ENCODE results near the gene COA1.
"Not testable (repeated sequence)": the region's sequence is repeated elsewhere in the genome, so short reads cannot be mapped to it uniquely, and the experiment has no call there.

COA1 gene

DNA sequence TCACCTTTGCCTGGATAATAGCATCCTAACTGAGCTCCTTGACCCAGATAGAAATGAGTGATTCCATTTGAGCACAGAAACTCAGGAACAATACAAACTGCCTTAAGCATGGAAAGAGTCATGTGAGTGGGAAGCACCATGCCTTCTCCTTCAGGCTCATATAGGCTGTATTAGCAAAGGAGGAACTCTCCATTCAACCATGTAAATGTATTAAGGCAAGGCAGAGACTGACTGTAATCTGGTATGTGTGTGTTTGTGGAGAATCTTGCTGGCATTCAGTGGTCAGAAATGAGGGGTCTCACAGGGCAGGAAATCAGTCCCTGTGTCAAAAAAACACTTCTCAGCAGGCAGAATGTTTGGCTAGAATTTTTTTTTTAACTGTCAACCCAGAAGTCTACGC is 40.2 kb downstream of the COA1 start:
- no peak for DNase-seq (ENCODE audit: low spot score)

DNA sequence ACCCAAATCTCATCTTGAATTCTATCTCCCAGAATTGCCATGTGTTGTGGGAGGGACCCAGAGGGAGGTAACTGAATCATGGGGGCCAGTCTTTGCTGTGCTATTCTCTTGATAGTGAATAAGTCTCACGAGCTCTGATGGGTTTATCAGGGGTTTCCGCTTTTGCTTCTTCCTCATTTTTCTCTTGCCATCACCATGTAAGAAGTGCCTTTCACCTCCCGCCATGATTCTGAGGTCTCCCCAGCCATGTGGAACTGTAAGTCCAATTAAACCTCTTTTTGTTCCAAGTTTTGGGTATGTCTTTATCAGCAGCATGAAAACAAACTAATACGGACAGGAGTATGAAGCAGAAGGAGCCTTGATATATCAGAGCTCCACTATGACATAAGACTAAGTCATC is 41.5 kb downstream of the COA1 start:
- DNase-seq (ENCODE audit: low spot score), result not testable (repeated sequence)

DNA sequence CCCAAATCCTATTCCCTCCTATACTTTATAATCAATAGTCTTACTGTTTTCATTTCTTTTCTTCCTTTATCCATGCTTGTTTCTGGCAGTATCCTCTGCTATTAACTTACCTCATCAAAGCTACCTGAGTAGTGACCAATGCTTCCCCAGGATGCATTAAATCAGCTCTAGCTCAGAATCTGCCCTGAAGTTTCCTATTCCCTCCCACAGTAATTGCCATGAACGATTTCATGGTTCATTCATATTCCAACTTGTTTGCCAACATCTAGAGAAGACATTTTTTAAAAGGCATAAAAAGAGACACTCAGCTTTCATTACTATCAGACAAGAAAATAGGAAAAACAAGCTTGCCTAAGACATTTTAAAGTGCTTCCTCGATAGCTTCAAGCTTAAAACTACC is 42.3 kb downstream of the COA1 start:
- no peak for DNase-seq (ENCODE audit: low spot score)

DNA sequence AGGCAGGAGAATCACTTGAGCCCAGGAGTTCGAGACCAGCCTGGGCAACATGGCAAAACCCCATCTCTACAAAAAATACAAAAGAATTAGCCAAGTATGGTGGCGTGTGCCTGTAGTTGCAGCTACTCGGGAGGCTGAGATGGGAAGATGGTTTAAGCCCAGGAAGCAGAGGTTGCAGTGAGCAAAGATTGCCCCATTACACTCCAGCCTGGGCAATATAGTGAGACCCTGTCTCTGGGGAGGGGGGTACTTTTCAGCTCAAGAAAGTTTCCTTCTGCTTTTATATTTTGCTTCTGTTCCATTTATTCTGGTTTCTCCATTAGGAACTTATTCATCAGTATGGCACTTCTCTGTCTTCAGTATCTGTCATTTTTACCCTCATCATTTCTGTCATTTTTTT is 48.6 kb downstream of the COA1 start:
- DNase-seq (ENCODE audit: low spot score), result no peak

DNA sequence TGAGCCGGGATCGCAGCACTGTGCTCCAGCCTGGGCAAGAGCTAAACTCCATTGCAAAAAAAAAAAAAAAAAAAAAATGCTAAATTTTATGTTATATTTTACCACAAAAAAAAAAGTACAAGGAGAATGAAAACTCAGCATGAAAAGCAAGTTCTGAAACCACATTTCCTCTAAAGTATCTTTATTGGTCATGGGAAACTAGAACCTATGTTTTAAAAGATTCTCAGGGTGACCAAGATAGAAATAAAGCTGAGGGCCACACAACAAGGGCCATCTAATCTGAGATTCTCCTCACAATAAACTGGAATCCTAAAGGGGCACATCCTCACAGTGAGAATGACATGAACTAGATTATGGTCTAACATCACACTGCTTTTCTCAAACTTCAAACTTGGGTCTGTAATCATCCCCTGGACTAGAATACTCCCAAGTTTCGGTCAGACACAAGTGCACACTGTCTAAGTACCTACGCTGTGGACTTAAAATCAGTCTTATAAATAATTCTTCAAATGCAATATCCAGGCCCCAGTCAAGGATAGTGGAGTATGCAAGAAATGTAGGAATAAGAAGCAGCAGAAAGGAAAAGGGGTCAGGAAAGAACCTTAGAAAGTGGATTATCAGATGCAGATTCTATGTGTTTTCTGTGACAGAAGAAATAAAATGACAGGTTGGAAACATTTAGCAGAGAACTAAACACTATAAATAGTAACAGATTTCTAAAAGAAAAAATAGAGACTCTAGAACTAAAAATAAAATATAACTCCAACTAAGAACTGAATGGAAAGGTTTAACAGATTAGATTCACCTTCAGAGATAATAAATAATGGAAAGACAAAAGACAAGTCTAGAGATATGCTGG is 49.9 kb downstream of the COA1 start:
- no peak for DNase-seq (ENCODE audit: low spot score)

GRCh38 chr7:43678315-43678714 is 51.0 kb downstream of the COA1 start:
- no peak for DNase-seq (ENCODE audit: low spot score)

DNA sequence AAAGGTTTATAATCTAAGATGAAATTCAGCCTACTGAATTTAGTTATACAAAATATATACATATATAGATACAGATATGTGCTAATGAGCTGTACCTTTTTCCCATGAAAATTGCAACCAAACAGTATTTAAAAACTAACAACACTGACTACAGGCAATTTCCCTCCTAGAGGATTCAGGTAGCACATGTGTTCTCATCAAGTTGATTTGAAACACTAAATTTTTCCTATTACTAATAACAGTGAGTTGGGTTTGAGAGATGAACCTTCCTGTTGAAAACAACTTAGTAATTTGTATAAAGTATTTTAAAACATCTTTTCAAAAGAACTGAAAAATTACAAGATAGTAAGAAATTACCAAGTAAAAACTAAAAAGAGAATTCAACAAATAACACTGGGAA is 51.5 kb downstream of the COA1 start:
- DNase-seq (ENCODE audit: low spot score), result no peak

DNA sequence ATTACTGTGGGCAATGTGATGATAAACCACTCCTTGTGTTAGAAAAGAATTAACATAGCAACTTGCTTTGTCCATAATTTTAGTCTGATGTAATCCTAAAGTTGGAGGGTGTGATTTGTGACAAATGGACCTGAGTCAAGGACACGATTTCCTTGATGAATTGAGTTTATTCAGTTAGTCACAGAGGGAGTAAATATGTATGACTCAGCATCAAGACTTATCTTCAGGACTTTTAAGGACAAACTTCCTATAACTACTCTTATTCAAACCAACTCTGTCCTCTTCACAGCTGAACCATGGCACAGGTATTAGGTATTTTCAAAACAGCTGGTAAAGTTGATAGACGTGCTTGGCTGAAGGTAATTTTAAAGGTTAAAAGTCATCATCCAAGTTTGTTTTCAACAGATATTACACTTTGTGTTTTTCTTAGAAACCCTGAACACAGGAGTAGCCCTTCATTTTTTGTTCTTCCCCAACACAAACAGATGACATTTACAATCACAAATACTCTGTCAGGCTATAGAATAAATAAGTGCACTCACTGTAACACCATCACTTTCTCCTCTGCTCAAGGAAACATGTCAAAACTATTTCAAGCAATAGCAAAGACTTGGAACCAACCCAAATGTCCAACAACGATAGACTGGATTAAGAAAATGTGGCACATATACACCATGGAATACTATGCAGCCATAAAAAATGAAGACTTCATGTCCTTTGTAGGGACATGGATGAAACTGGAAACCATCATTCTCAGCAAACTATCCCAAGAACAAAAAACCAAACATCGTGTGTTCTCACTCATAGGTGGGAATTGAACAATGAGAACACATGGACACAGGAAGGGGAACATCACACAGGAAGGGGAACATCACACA is 54.5 kb downstream of the COA1 start:
- peak; percentile 83 for DNase-seq (ENCODE audit: low spot score)

DNA sequence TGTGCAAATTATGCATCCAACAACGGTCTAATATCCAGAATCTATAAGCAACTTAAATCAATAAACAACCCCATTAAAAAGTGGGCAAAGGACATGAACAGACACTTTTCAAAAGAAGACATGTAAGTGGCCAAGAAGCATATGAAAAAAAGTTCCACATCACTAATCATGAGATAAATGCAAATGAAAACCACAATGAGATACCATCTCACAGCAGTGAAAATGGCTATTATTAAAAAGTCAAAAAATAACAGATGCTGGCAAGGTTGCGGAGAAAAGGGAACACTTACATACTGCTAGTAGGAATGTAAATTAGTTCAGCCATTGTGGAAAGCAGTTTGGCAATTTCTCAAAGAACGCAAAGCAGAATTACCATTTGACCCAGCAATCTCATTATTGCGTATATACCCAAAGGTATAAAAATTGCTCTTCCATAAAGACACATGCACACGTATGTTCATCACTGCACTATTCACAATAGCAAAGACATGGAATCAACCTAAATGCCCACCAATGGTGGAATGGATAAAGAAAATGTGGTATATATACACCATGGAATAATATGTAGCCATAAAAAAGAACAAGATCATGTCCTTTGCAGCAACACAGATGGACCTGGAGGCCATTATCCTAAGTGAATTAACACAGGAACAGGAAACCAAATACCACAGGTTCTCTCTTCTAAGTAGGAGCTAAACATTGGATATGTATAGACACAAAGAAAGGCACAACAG is 55.9 kb downstream of the COA1 start:
- DNase-seq (ENCODE audit: low spot score), result not testable (repeated sequence)

DNA sequence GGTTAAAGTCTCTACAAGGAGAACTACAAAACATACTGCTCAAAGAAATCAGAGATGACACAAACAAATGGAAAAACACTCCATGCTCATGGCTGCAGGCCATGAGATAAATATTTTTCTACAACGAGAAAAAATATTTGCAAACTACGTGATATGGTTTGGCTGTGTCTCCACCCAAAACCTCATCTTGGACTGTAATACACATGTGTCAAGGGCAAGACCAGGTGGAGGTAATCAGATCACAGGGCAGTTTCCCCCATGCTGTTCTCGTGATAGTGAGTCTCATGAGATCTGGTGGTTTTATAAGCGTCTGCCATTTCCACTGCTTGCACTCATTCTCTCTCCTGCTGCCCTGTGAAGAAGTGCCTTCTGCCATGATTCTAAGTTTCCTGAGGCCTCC is 57.8 kb downstream of the COA1 start:
- no peak for DNase-seq (ENCODE audit: low spot score)

DNA sequence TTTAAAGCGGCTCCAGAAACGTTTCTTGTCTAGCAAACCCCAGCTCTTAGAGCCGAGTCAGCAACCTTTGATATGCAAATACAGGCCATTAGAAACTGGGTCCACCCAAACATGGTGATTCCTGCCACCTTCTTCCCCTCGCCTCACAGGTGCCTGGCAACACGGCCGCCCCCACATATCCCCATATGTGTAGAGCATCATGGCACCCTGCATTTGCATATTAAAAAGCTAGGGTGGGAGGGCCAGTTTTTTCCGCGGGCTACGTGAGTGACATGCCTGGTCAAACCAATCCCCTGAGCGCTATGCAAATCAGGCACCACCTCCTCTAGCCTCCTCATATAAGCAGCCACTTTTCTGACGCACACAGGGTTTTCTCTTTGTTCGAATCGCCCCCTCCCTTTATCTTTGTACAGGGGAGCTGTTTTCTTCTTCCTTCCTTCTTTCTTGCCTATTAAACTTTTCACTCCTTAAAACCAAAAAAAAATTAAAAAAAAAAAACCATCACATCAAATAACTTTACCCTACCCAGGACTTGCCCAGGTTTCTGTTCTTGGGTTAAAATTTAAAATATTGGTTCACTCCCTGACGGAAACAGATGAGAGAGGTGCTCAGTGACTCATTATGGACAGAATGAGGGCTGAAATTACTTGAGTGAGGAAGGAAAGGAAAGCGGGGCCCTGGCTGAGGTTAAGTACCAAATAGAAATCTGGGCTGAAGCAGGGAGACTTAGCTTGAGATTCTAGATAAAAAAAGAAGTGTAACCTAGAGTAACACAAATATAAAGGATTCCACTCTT is 59.8 kb downstream of the COA1 start:
- no peak for DNase-seq (ENCODE audit: low spot score)

DNA sequence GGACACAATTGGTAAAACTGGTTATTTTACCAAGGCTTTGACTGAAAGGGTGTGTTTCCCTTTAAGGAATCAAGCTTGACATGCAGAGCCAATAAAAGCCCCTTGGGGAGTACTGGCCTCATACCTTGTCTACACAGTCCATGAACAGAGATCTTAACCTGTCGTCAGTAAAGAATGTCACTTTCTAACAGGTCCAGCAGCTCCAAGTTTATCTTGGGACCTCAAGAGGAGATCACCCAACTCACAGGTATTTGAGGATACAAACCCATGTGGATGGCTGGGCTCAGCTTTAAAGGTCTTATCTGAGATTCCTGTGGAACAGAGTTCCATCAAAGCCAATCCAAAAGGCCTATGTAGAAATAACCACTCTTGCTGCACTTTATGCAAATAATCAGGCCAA is 61.3 kb downstream of the COA1 start:
- DNase-seq (ENCODE audit: low spot score), result no peak

GRCh38 chr7:43666938-43667337 is 62.4 kb downstream of the COA1 start:
- no peak for DNase-seq (ENCODE audit: low spot score)

GRCh38 chr7:43664681-43665080 is 64.6 kb downstream of the COA1 start:
- DNase-seq (ENCODE audit: low spot score), result no peak

GRCh38 chr7:43660141-43660540 is 69.2 kb downstream of the COA1 start:
- no peak for DNase-seq (ENCODE audit: low spot score)

DNA sequence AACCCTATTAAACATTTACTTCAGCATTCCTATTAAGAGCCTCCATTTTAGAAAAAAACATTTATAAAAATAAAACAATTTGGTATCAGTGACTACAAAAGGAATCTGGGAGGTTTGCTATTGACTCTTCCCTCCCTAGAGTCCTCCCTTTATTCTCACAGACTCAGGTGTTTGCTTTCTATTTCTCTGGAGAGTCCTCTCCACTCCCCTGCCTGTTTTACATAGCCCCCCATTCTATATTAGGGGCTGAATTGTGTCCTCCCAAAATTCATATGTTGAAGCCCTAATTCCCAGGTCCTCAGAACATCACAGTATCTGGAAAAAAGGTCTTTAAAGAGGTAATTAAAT is 69.8 kb downstream of the COA1 start:
- DNase-seq (ENCODE audit: low spot score), result no peak

DNA sequence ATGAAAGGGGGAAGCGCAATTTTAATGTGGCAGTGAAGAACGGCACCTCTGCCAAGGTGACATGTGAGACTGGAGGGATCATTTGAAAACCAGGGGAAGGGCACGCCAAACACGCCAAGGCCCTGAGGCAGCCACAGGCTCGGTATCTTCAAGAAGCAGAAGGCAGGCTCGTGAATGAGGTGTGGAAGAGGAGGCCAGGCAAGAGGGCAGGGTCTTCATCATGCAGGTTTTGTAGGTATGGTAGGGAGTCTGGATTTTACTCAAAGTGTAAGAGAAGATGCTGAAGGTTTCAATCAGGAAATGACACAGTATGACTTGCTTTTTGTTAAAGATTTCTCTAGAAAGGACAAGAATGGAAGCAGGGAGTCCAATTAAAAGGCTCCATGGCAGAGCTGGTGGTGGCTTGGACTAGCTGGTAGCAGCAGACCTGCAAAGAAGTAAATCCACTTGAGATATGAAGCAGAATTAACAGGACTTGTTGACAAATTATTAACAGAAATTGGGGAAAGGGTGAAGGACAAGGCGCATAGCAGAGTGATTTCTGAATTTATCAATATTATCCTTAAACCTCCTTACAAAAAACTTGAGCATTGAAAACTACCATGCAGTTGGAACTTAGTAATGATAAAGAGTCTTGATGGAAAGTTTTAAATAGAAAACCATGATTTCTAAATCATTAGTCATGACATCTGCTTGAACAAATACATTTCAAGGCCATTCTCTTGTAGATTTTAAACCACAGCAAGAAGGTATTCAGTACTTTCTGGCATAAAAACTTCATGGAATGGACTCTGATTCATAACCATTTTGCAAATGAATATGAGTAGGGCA is 70.4 kb downstream of the COA1 start:
- DNase-seq (ENCODE audit: low spot score), result no peak

- DNase-seq (ENCODE audit: low spot score), result no peak
Observed at GRCh38 chr7:43656997-43657396, 72.3 kb downstream of the COA1 start.

- no peak for DNase-seq (ENCODE audit: low spot score)
Observed at GRCh38 chr7:43655584-43655983, 73.7 kb downstream of the COA1 start.

GRCh38 chr7:43653891-43654504 is 75.3 kb downstream of the COA1 start:
- no peak for DNase-seq (ENCODE audit: low spot score)

Measured in kidney capillary endothelial cell (primary cell).